DMS53 (cell line): ENCODE measurements around the gene CABLES2.
"Not testable (repeated sequence)": the region's sequence is repeated elsewhere in the genome, so short reads cannot be mapped to it uniquely, and the experiment has no call there.

Experiments
- DNase-seq: peaks from one replicate; lab custom pipeline; 2025; lab: John Stamatoyannopoulos, UW

The CABLES2 gene

GRCh38 chr20:62433658-62434497, 26.8 kb upstream of the CABLES2 start:
- no peak for DNase-seq

- peak; percentile 50 for DNase-seq
Observed at GRCh38 chr20:62430866-62431447, 23.9 kb upstream of the CABLES2 start.

GRCh38 chr20:62430311-62430853, 23.3 kb upstream of the CABLES2 start:
- DNase-seq, result no peak

GRCh38 chr20:62429455-62430310, 22.6 kb upstream of the CABLES2 start:
- DNase-seq, result no peak

- DNase-seq, result no peak
Observed at GRCh38 chr20:62428396-62429295, 21.6 kb upstream of the CABLES2 start.

- no peak for DNase-seq
Observed at GRCh38 chr20:62428002-62428372, 20.9 kb upstream of the CABLES2 start.

GRCh38 chr20:62427172-62428001, 20.3 kb upstream of the CABLES2 start, which contains the start of gene RBBP8NL:
TSS of gene RBBP8NL (minus strand) at chr20:62427539. CDS start at chr20:62419647, 7,892 bp downstream.
- DNase-seq, result peak; percentile 98

GRCh38 chr20:62426699-62427131, 19.6 kb upstream of the CABLES2 start:
- DNase-seq, result peak; percentile 48

GRCh38 chr20:62426059-62426348, 18.9 kb upstream of the CABLES2 start:
- not testable (repeated sequence) for DNase-seq

GRCh38 chr20:62425281-62426058, 18.4 kb upstream of the CABLES2 start:
- no peak for DNase-seq

GRCh38 chr20:62424249-62425107, 17.4 kb upstream of the CABLES2 start:
- no peak for DNase-seq

GRCh38 chr20:62423326-62423706, 16.2 kb upstream of the CABLES2 start:
- no peak for DNase-seq

GRCh38 chr20:62422636-62423325, 15.7 kb upstream of the CABLES2 start:
- DNase-seq, result no peak

GRCh38 chr20:62421716-62421990, 14.6 kb upstream of the CABLES2 start:
- no peak for DNase-seq

- no peak for DNase-seq
Observed at GRCh38 chr20:62420846-62421715, 14.0 kb upstream of the CABLES2 start.

- DNase-seq, result no peak
Observed at GRCh38 chr20:62419759-62420158, 12.7 kb upstream of the CABLES2 start.

- no peak for DNase-seq
Observed at GRCh38 chr20:62418709-62419487, 11.8 kb upstream of the CABLES2 start.
